Common myeloid progenitor, CD34-positive (primary cell): ENCODE results near the gene DRD2.

ENCODE experiments used
- CTCF ChIA-PET: fragments of 350-600 bp; sonication (Branson Sonifier 250); formaldehyde crosslinking; loops from one replicate; lab custom pipeline; 2021; ENCODE audit warnings: antibody characterized with exemption; lab: Charles Lee
- POLR2A ChIA-PET: fragments of 350-600 bp; sonication (Branson Sonifier 250); formaldehyde crosslinking; loops from one replicate; lab custom pipeline; 2021; ENCODE audit warnings: antibody characterized with exemption; lab: Charles Lee
- DNase-seq, 3 donors: peaks; one replicate each; pipeline versions ENCODE4 v3.0.0 to v3.0.0-alpha.2; 2013
- H3K27ac ChIP-seq, 2 experiments: 1 replicate in 1 of 2; 2 replicates in 1 of 2; pipeline ENCODE4 v1.7.0; 2013; ENCODE audit warnings: inconsistent platforms in 2 of 2, low read length in 2 of 2, mild to moderate bottlenecking in 2 of 2, low read depth in 1 of 2, moderate library complexity in 1 of 2; ENCODE audit not compliant: severe bottlenecking in 2 of 2, insufficient read depth in 1 of 2, poor library complexity in 1 of 2
- H3K27me3 ChIP-seq, 5 experiments: replicated peaks in 2 of 5; 1 replicate in 3 of 5; 2 replicates in 2 of 5; pipeline versions ENCODE4 v1.6.1 to v1.7.0; 2013; ENCODE audit warnings: low read length in 4 of 5, mild to moderate bottlenecking in 2 of 5, moderate library complexity in 2 of 5, inconsistent platforms in 1 of 5; ENCODE audit not compliant: insufficient read depth in 5 of 5, control insufficient read depth in 4 of 5
- H3K36me3 ChIP-seq, 4 experiments: 1 replicate in 2 of 4; 2 replicates in 2 of 4; pipeline versions ENCODE4 v1.6.1 to v1.7.0; 2013; ENCODE audit warnings: low read length in 3 of 4, control low read depth in 1 of 4, mild to moderate bottlenecking in 1 of 4; ENCODE audit not compliant: control insufficient read depth in 4 of 4, insufficient read depth in 4 of 4
- H3K4me1 ChIP-seq, 4 experiments: 1 replicate in 3 of 4; 2 replicates in 1 of 4; pipeline versions ENCODE4 v1.6.1 to v1.7.1; 2013; ENCODE audit warnings: low read length in 3 of 4, mild to moderate bottlenecking in 3 of 4, control low read depth in 1 of 4, inconsistent platforms in 1 of 4, moderate library complexity in 1 of 4; ENCODE audit not compliant: control insufficient read depth in 4 of 4, insufficient read depth in 4 of 4; ENCODE audit errors: control extremely low read depth in 1 of 4
- H3K4me3 ChIP-seq, 7 experiments: 1 replicate in 4 of 7; 2 replicates in 3 of 7; pipeline versions ENCODE4 v1.5.1 to v1.7.0; 2013; ENCODE audit warnings: mild to moderate bottlenecking in 7 of 7, low read length in 6 of 7, moderate library complexity in 6 of 7, inconsistent platforms in 2 of 7, low read depth in 2 of 7, control low read depth in 1 of 7; ENCODE audit not compliant: insufficient read depth in 4 of 7, control insufficient read depth in 1 of 7; ENCODE audit errors: extremely low read depth in 1 of 7
- H3K9me3 ChIP-seq, 5 experiments: 1 replicate in 4 of 5; 2 replicates in 1 of 5; pipeline versions ENCODE4 v1.6.1 to v1.7.1; 2013; ENCODE audit warnings: low read length in 4 of 5, mild to moderate bottlenecking in 2 of 5, inconsistent platforms in 1 of 5, low read depth in 1 of 5, moderate library complexity in 1 of 5; ENCODE audit not compliant: control insufficient read depth in 4 of 5, insufficient read depth in 2 of 5; ENCODE audit errors: control extremely low read depth in 1 of 5
- WGBS: methylation state at CpG from one replicate; pipeline ENCODE4 v1.1.5; 2013; ENCODE audit not compliant: insufficient coverage; 5-methylcytosine and 5-hydroxymethylcytosine counted together

DRD2 gene

GRCh38 chr11:113484223-113484622 is 9.0 kb upstream of the DRD2 start:
- 89% methylated on average over 2 of the region's 2 CpGs for WGBS
- ChIA-PET POLR2A (no interaction called here), CTCF (no interaction called here)
- H3K4me1 ChIP-seq = no peaks in the 10 kb centered on the region
- H3K4me3 ChIP-seq = no peak overlapping the region
- H3K36me3 ChIP-seq = no peaks in the 10 kb centered on the region
- no peak for DNase-seq
- H3K9me3 ChIP-seq = no peaks in the 10 kb centered on the region
- H3K27ac ChIP-seq = no peak overlapping the region
- H3K27me3 ChIP-seq = peaks cover 0 to 26% (median 3%) of the 10 kb centered on the region in 5 experiments

DNA sequence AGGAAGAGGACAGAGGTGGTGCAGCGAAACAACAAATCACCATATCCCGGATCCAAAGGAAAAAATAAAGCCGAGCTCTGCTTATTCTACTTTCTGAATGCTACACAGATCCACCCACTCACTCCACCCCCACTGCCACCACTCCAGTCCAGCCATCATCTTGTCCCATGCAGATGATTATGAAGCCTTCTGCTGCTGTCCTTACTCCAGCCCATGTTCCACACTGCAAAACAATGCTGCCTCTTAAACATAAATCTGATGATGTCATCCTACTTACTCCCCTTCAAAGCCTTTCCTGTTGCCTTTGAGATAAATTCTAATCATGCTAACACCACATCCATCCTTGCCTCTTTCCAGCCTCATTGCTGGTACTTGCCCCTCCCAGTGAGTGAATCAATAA is 6.5 kb upstream of the DRD2 start:
- Histone ChIP-seq H3K36me3 (no peaks in the 10 kb centered on the region), H3K4me3 (no peak overlapping the region), H3K4me1 (no peaks in the 10 kb centered on the region), H3K27me3 (peaks cover 3 to 50% (median 14%) of the 10 kb centered on the region in 5 experiments), H3K27ac (no peak overlapping the region), H3K9me3 (no peaks in the 10 kb centered on the region)
- no peak for DNase-seq
- CTCF ChIA-PET = no interaction called here
- 81% methylated on average over 3 of the region's 3 CpGs for WGBS
- POLR2A ChIA-PET = no interaction called here

- H3K36me3 ChIP-seq = no peaks in the 10 kb centered on the region
- DNase-seq = no peak
- H3K9me3 ChIP-seq = no peaks in the 10 kb centered on the region
- ChIA-PET POLR2A (no interaction called here), CTCF (no interaction called here)
- H3K27ac ChIP-seq = no peak overlapping the region
- peaks cover 6 to 54% (median 18%) of the 10 kb centered on the region in 5 experiments for H3K27me3 ChIP-seq
- H3K4me1 ChIP-seq = no peaks in the 10 kb centered on the region
- H3K4me3 ChIP-seq = no peak overlapping the region
Observed at GRCh38 chr11:113481226-113481625, 6.0 kb upstream of the DRD2 start.

- H3K36me3 ChIP-seq = no peaks in the 10 kb centered on the region
- DNase-seq = no peak
- ChIA-PET POLR2A (no interaction called here), CTCF (no interaction called here)
- H3K27ac ChIP-seq = no peak overlapping the region
- peaks cover 0 to 7% (median 0%) of the 10 kb centered on the region in 5 experiments for H3K9me3 ChIP-seq
- WGBS = 3% methylated on average over 3 of the region's 8 CpGs
- H3K4me1 ChIP-seq = peaks cover 0 to 10% (median 0%) of the 10 kb centered on the region in 4 experiments
- H3K4me3 ChIP-seq = no peak overlapping the region
- peaks cover 10 to 83% (median 33%) of the 10 kb centered on the region in 5 experiments for H3K27me3 ChIP-seq
Observed at GRCh38 chr11:113477321-113477720, 2.1 kb upstream of the DRD2 start.

DNA sequence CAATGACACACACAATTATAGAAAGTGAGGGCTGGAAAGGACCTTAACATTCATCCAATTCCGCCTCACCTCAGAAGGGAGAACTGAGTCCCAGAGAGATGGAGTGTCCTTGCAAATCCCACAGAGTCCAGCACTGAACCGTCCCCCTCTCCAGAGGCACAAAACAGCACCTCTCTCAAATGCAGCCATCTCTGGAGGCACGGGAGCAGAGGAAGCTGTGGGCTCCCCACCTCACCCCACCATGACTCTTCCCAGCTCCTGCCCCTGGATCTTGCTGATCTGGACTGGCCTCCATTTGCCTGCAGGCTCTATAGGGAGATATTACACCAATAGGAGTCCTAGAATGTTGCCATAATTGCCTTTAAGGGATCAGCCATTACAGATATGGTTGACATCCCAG is 1.4 kb upstream of the DRD2 start:
- H3K4me1 ChIP-seq = peaks cover 0 to 10% (median 0%) of the 10 kb centered on the region in 4 experiments
- H3K27ac ChIP-seq = no peak overlapping the region
- peaks cover 0 to 7% (median 0%) of the 10 kb centered on the region in 5 experiments for H3K9me3 ChIP-seq
- 79% methylated on average over 2 of the region's 3 CpGs for WGBS
- no peak for DNase-seq
- POLR2A ChIA-PET = no interaction called here
- CTCF ChIA-PET = no interaction called here
- H3K36me3 ChIP-seq = no peaks in the 10 kb centered on the region
- no peak overlapping the region for H3K4me3 ChIP-seq
- peaks cover 13 to 87% (median 33%) of the 10 kb centered on the region in 5 experiments for H3K27me3 ChIP-seq

GRCh38 chr11:113474362-113475159 is 637 bp downstream of the DRD2 start:
- 3% methylated on average over 66 of the region's 70 CpGs for WGBS
- peak overlapping the region in 2 of 7 experiments; percentile 11 to 18 for H3K4me3 ChIP-seq
- H3K27ac ChIP-seq = no peak overlapping the region
- POLR2A ChIA-PET = no interaction called here
- H3K27me3 ChIP-seq = peaks cover 13 to 88% (median 32%) of the 10 kb centered on the region in 5 experiments
- CTCF ChIA-PET = no interaction called here
- peaks cover 0 to 7% (median 0%) of the 10 kb centered on the region in 5 experiments for H3K9me3 ChIP-seq
- H3K4me1 ChIP-seq = peaks cover 0 to 10% (median 0%) of the 10 kb centered on the region in 4 experiments
- peak; percentile 65 to 88 (median 85) for DNase-seq
- no peaks in the 10 kb centered on the region for H3K36me3 ChIP-seq

DNA sequence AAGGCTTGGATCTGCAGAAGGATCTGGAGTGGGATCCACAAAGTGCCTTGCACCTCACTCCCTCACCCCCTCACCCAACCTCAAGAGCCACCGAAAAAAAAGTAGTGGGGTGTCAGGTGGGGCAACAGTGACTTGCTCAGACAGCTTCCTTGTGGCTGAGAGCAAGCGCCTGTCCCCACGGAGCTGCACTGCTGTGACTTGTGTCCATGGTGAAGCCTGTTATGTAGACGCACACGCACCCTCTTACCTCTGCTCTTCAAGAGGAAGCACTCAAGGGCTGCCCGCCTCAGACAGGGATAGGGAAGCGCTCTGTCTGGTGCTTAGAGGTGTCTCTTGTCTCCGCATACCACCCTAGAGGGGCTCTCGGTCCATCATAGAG is 1.2 kb downstream of the DRD2 start:
- no peak for DNase-seq
- Histone ChIP-seq H3K27ac (no peak overlapping the region), H3K4me1 (peaks cover 0 to 10% (median 0%) of the 10 kb centered on the region in 4 experiments), H3K9me3 (peaks cover 0 to 7% (median 0%) of the 10 kb centered on the region in 5 experiments), H3K27me3 (peaks cover 11 to 86% (median 28%) of the 10 kb centered on the region in 5 experiments), H3K4me3 (no peak overlapping the region), H3K36me3 (no peaks in the 10 kb centered on the region)
- ChIA-PET POLR2A (no interaction called here), CTCF (no interaction called here)
- 24% methylated on average over 8 of the region's 9 CpGs for WGBS
